Measurements from ENCODE around the gene OTUD5. TPM values are rescaled to one million over a fixed set of nuclear protein-coding genes. Genes with fewer than 3 reads are reported as not detected.

OTUD5 gene
- total RNA-seq, 1 experiment from 2014 or later = 59.5 TPM

DNA sequence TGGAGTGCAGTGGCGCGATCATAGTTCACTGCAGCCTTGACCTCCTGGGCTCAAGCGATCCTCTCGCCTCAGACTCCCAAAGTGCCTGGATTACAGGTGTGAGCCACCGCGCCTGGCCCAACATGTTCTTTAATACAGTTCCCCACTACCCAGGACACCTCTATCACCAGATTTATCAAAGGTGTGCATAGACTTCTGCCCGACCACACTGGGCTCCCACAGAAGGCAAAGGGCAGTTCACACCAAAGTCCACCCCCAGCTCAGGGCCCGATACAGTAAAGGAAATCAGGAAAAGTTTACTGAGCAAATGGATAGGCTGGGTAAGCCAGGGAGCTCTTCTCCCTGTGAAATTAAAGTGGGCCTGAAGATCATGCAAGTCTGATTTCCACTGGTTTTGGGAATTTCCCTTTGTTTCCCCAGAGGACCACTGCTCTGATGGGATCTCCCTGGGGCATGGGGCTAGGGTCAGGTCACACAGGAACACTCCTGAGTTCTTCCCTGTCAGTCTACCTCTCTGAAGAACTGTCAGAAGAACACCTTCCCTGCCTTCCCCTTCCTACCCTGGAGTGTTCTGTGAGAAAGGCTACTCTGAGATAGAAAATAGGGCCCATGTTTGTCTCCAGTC lies 20.9 kb downstream of the OTUD5 start:
- no peaks in the 10 kb centered on the region for H3K9me3 ChIP-seq (ENCODE audit: control insufficient read depth, insufficient read depth, low read depth, low read length)
- ChIA-PET POLR2A (no interaction called here), CTCF (no interaction called here)
- H3K4me3 ChIP-seq (ENCODE audit: low read depth in 2 of 2, low read length in 2 of 2) = no peak overlapping the region
- intact Hi-C loops (cut with micrococcal nuclease; ENCODE audit: unreplicated experiment) (no loop called here), in situ Hi-C loops (cut with HindIII; ENCODE audit: low pct_unique_long_range_greater_than_20kb, low sequenced_read_pairs) (no loop called here)
- H3K36me3 ChIP-seq (ENCODE audit: control insufficient read depth, insufficient read depth, low read length) = no peaks in the 10 kb centered on the region; the same call in 1 of the 2 replicates
- H3K4me1 ChIP-seq (ENCODE audit: control insufficient read depth, insufficient read depth, low read length) = no peaks in the 10 kb centered on the region
- TF ChIP-seq SIN3A (IDR thresholded peaks at IDR 0.05; ENCODE audit: borderline replicate concordance, insufficient read depth, low read depth, low read length) = no peak
- no peak for TF ChIP-seq TCF7L2 (IDR thresholded peaks at IDR 0.05; ENCODE audit: low read depth, low read length)
- TF ChIP-seq, protein P1, sequence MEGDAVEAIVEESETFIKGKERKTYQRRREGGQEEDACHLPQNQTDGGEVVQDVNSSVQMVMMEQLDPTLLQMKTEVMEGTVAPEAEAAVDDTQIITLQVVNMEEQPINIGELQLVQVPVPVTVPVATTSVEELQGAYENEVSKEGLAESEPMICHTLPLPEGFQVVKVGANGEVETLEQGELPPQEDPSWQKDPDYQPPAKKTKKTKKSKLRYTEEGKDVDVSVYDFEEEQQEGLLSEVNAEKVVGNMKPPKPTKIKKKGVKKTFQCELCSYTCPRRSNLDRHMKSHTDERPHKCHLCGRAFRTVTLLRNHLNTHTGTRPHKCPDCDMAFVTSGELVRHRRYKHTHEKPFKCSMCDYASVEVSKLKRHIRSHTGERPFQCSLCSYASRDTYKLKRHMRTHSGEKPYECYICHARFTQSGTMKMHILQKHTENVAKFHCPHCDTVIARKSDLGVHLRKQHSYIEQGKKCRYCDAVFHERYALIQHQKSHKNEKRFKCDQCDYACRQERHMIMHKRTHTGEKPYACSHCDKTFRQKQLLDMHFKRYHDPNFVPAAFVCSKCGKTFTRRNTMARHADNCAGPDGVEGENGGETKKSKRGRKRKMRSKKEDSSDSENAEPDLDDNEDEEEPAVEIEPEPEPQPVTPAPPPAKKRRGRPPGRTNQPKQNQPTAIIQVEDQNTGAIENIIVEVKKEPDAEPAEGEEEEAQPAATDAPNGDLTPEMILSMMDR (IDR thresholded peaks at IDR 0.05) = no peak
- TF ChIP-seq POLR2AphosphoS5 (IDR thresholded peaks at IDR 0.05; ENCODE audit: low read depth, low read length) = no peak
- TF ChIP-seq, protein P2, sequence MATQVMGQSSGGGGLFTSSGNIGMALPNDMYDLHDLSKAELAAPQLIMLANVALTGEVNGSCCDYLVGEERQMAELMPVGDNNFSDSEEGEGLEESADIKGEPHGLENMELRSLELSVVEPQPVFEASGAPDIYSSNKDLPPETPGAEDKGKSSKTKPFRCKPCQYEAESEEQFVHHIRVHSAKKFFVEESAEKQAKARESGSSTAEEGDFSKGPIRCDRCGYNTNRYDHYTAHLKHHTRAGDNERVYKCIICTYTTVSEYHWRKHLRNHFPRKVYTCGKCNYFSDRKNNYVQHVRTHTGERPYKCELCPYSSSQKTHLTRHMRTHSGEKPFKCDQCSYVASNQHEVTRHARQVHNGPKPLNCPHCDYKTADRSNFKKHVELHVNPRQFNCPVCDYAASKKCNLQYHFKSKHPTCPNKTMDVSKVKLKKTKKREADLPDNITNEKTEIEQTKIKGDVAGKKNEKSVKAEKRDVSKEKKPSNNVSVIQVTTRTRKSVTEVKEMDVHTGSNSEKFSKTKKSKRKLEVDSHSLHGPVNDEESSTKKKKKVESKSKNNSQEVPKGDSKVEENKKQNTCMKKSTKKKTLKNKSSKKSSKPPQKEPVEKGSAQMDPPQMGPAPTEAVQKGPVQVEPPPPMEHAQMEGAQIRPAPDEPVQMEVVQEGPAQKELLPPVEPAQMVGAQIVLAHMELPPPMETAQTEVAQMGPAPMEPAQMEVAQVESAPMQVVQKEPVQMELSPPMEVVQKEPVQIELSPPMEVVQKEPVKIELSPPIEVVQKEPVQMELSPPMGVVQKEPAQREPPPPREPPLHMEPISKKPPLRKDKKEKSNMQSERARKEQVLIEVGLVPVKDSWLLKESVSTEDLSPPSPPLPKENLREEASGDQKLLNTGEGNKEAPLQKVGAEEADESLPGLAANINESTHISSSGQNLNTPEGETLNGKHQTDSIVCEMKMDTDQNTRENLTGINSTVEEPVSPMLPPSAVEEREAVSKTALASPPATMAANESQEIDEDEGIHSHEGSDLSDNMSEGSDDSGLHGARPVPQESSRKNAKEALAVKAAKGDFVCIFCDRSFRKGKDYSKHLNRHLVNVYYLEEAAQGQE (IDR thresholded peaks at IDR 0.05; ENCODE audit: insufficient read depth in 1 of 2, low read depth in 2 of 2, low read length in 1 of 2) = no peak
- no peaks in the 10 kb centered on the region for H3K27me3 ChIP-seq (ENCODE audit: control insufficient read depth, insufficient read depth, low read length)
- DNase-seq (ENCODE audit: low read depth, low spot score) (no peak), ATAC-seq (no peak)
- H3K27ac ChIP-seq (ENCODE audit: low read length) = no peak overlapping the region
- BruUV-seq (replicated peaks) = no TSS peak

DNA sequence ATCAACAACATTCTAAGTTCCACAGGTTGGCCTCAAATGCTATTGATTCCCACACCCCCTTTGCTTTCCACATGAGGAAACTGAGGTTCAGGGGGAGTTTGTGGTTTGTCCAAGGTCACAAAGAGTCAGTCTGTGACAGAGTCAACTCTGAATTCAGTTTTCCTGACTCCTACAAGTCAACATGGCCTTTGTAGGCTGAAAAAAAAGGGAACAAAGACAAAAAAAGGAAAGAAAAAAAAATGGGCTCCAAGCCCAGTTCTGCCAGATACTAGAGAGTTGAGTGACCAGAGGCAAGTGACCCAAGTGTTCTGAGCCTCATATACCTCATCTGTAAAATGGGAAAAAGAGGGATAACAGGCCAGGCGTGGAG lies 22.1 kb downstream of the OTUD5 start:
- in situ Hi-C loops (cut with HindIII; ENCODE audit: low pct_unique_long_range_greater_than_20kb, low sequenced_read_pairs) (no loop called here), intact Hi-C loops (cut with micrococcal nuclease; ENCODE audit: unreplicated experiment) (no loop called here)
- BruUV-seq (replicated peaks) = no TSS peak
- TF ChIP-seq, protein P2 (IDR thresholded peaks at IDR 0.05; ENCODE audit: insufficient read depth in 1 of 2, low read depth in 2 of 2, low read length in 1 of 2) = no peak
- TF ChIP-seq SIN3A (IDR thresholded peaks at IDR 0.05; ENCODE audit: borderline replicate concordance, insufficient read depth, low read depth, low read length) = no peak
- Histone ChIP-seq H3K9me3 (ENCODE audit: control insufficient read depth, insufficient read depth, low read depth, low read length) (no peaks in the 10 kb centered on the region), H3K4me3 (ENCODE audit: low read depth in 2 of 2, low read length in 2 of 2) (no peak overlapping the region), H3K36me3 (ENCODE audit: control insufficient read depth, insufficient read depth, low read length) (no peaks in the 10 kb centered on the region; the same call in 1 of the 2 replicates), H3K27me3 (ENCODE audit: control insufficient read depth, insufficient read depth, low read length) (no peaks in the 10 kb centered on the region), H3K27ac (ENCODE audit: low read length) (no peak overlapping the region), H3K4me1 (ENCODE audit: control insufficient read depth, insufficient read depth, low read length) (no peaks in the 10 kb centered on the region)
- POLR2A ChIA-PET = no interaction called here
- no peak for DNase-seq (ENCODE audit: low read depth, low spot score)
- CTCF ChIA-PET = no interaction called here
- no peak for ATAC-seq

Measured in Panc1 (cell line).